Esophagus muscularis mucosa (tissue), 4 donors: ENCODE measurements around the gene SMCO4.

Experiments
- CTCF ChIP-seq, 3 experiments: fragments of 200-600 bp in 2 of 3; fragments of 450-650 bp in 1 of 3; sonication (generic) in 2 of 3; IDR thresholded peaks; one replicate each; pipeline ENCODE4 v1.5.1; 2017 to 2019; ENCODE audit warnings: antibody characterized with exemption in 3 of 3, mild to moderate bottlenecking in 2 of 3, moderate library complexity in 1 of 3
- EP300 ChIP-seq: sonication (generic); formaldehyde crosslinking; IDR thresholded peaks from one replicate; pipeline ENCODE4 v1.6.1; 2017; ENCODE audit warnings: antibody characterized with exemption
- POLR2A ChIP-seq: fragments of 450-650 bp; IDR thresholded peaks from one replicate; pipeline ENCODE4 v1.6.1; 2017; ENCODE audit warnings: antibody characterized with exemption, moderate library complexity, mild to moderate bottlenecking, low read depth
- POLR2AphosphoS5 ChIP-seq, 2 donors: sonication (generic); formaldehyde crosslinking; IDR thresholded peaks; one replicate each; pipeline ENCODE4 v1.6.1; 2017; ENCODE audit warnings: antibody characterized with exemption in 2 of 2

- TF ChIP-seq CTCF (IDR thresholded peaks at IDR 0.05) (no peak), POLR2A (no peak), EP300 (no peak), POLR2AphosphoS5 (IDR thresholded peaks at IDR 0.05) (no peak)
These were observed 14.9 kb downstream of the SMCO4 start for GRCh38 chr11:93528252-93528651.
